GM23248 (cell line): ENCODE results near the gene FUCA2.

Source experiments
- EZH2 ChIP-seq: fragments of 200-600 bp; sonication (generic); IDR thresholded peaks from 2 replicates; pipeline ENCODE4 v1.6.1; 2018; ENCODE audit warnings: antibody characterized with exemption, mild to moderate bottlenecking; ENCODE audit not compliant: insufficient read depth, poor library complexity, severe bottlenecking
- EZH2phosphoT487 ChIP-seq: fragments of 200-600 bp; sonication (generic); IDR thresholded peaks from 2 replicates; pipeline ENCODE4 v1.6.1; 2018; ENCODE audit warnings: antibody characterized with exemption, moderate library complexity, mild to moderate bottlenecking, low read depth; ENCODE audit not compliant: insufficient read depth

GRCh38 chr6:143538374-143538773 is 26.9 kb upstream of the FUCA2 start:
- no peak for TF ChIP-seq EZH2
- TF ChIP-seq EZH2phosphoT487, result no peak
